Osteoblast (primary cell): ENCODE measurements around the gene TRA2B. TPM values are rescaled to one million over a fixed set of nuclear protein-coding genes. Genes with fewer than 3 reads are reported as not detected.
A peak's percentile ranks its signal among the peaks of the same experiment; 100 is the strongest.

Experiments used
- DNase-seq: peaks from one replicate; pipeline ENCODE4 v3.0.0; 2011; ENCODE audit warnings: low spot score, mixed read lengths; ENCODE audit not compliant: insufficient read length; ENCODE audit errors: missing footprints
- H2AFZ ChIP-seq: 2 replicates; pipeline ENCODE4 v1.6.0; 2011; ENCODE audit warnings: mild to moderate bottlenecking, low read length
- H3K27ac ChIP-seq: 2 replicates; pipeline ENCODE4 v1.5.1; 2011; ENCODE audit warnings: mild to moderate bottlenecking, low read depth, low read length, moderate library complexity
- H3K27me3 ChIP-seq: 2 replicates; pipeline ENCODE4 v1.6.0; 2012; ENCODE audit warnings: mild to moderate bottlenecking, control low read depth, inconsistent platforms, low read length, moderate library complexity; ENCODE audit not compliant: insufficient read depth
- H3K36me3 ChIP-seq: 2 replicates; pipeline ENCODE4 v1.5.1; 2011; ENCODE audit warnings: mild to moderate bottlenecking, low read length, control low read depth, moderate library complexity; ENCODE audit not compliant: insufficient read depth
- H3K4me1 ChIP-seq: 2 replicates; pipeline ENCODE4 v1.5.1; 2011; ENCODE audit warnings: mild to moderate bottlenecking, low read length, control low read depth, moderate library complexity; ENCODE audit not compliant: insufficient read depth
- H3K4me2 ChIP-seq: 2 replicates; pipeline ENCODE4 v1.6.0; 2011; ENCODE audit warnings: mild to moderate bottlenecking, low read length; ENCODE audit not compliant: insufficient read depth
- H3K4me3 ChIP-seq: fragments of 200-600 bp; sonication (generic); 3 replicates; pipeline ENCODE4 v1.5.1; 2012; ENCODE audit warnings: mild to moderate bottlenecking, low read length, inconsistent platforms; ENCODE audit not compliant: insufficient read depth
- H3K79me2 ChIP-seq: 2 replicates; pipeline ENCODE4 v1.6.0; 2012; ENCODE audit warnings: mild to moderate bottlenecking, low read length, control low read depth, inconsistent platforms; ENCODE audit not compliant: insufficient read depth
- H3K9me3 ChIP-seq: 2 replicates; pipeline ENCODE4 v1.5.1; 2011; ENCODE audit warnings: low read depth, low read length, control low read depth
- H4K20me1 ChIP-seq: 2 replicates; pipeline ENCODE4 v1.6.0; 2012; ENCODE audit warnings: mild to moderate bottlenecking, low read length, control low read depth; ENCODE audit not compliant: insufficient read depth
- total RNA-seq: library from RNA; depleted of rRNA; stranded (reverse); fragments of >200 nt; gene quantifications from 2 replicates; pipeline ENCODE4 v1.2.3, GENCODE V29; 2012
- TF ChIP-seq, protein P1 (sequence below): IDR thresholded peaks from 2 replicates; pipeline ENCODE4 v1.5.1; 2011; ENCODE audit warnings: mild to moderate bottlenecking, low read depth, low read length, moderate library complexity; ENCODE audit errors: extremely low read depth

The TRA2B gene
- total RNA-seq, 1 donor, result 111 TPM

DNA sequence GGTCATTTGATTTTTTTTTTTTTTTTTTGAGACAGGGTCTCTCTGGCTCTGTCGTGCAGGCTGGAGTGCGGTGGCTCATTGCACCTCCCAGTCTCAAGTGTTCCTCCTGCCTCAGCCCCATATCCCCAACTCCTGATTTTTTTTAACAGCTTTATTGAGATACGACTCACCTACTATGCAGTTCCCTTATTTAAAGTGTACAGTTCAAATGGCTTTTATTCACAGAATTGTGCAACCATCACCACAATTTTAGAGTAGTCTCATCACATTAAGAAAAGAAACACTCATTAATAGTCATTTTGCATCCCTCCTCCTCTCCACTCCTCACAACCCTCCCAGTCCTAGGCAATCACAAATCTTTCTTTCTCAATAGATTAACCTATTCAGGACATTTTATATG, 1.9 kb upstream of the TRA2B start:
- no peaks in the 10 kb centered on the region for H3K9me3 ChIP-seq
- no peak overlapping the region for H3K27ac ChIP-seq
- DNase-seq, result no peak
- H4K20me1 ChIP-seq, result peaks cover 29% of the 10 kb centered on the region
- TF ChIP-seq, protein P1, sequence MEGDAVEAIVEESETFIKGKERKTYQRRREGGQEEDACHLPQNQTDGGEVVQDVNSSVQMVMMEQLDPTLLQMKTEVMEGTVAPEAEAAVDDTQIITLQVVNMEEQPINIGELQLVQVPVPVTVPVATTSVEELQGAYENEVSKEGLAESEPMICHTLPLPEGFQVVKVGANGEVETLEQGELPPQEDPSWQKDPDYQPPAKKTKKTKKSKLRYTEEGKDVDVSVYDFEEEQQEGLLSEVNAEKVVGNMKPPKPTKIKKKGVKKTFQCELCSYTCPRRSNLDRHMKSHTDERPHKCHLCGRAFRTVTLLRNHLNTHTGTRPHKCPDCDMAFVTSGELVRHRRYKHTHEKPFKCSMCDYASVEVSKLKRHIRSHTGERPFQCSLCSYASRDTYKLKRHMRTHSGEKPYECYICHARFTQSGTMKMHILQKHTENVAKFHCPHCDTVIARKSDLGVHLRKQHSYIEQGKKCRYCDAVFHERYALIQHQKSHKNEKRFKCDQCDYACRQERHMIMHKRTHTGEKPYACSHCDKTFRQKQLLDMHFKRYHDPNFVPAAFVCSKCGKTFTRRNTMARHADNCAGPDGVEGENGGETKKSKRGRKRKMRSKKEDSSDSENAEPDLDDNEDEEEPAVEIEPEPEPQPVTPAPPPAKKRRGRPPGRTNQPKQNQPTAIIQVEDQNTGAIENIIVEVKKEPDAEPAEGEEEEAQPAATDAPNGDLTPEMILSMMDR, result no peak
- no peak overlapping the region for H3K4me2 ChIP-seq
- H3K4me3 ChIP-seq, result no peak overlapping the region
- peaks cover 17% of the 10 kb centered on the region for H3K4me1 ChIP-seq
- H2AFZ ChIP-seq, result no peak overlapping the region
- no peaks in the 10 kb centered on the region for H3K27me3 ChIP-seq
- H3K79me2 ChIP-seq, result peaks cover 31% of the 10 kb centered on the region
- H3K36me3 ChIP-seq, result no peaks in the 10 kb centered on the region

DNA sequence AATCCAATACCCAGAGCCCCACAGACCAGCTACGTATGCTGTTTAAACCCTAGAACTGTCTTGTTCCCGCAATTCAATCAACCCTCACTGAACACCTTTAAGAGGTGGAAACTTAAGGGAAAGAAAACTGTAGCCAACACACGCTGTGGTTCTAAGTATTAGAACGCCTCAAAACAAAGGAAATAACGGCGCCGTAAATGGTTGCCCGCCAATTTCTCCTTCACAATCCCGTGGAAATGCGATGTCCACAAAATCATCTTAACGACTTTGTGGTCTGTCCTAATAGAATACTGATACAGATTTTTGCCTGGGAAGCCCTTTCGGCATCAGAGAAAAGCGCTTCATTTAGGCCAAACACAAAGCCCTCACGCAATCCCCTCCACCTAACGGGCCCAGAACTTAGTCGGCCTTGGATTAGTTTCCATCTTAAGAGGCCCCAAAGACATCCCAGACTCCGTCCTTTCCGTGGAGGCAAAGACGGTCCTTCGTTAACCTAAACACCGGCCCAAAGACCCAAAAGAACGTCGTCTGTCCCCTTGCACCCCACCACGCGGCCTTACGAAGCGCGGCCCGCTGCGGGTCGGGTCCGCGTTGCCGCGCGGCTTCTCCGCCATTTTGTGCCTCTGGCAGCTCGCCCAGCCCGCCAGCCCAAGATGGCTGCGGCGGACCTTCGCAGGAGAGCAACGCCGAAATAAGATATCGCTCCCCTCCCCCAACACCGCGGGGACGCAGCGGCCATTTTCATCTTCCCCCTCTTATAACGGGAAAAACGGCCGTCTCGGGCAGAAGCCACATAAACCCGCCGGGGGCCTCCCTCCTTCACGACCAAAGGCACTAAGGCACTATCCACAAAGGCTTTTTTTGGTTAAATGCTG, 763 bp downstream of the TRA2B start:
- H3K36me3 ChIP-seq, result no peaks in the 10 kb centered on the region
- H2AFZ ChIP-seq, result peak overlapping the region; percentile 71
- H3K9me3 ChIP-seq, result no peaks in the 10 kb centered on the region
- H3K27ac ChIP-seq, result peak overlapping the region; percentile 100
- H3K79me2 ChIP-seq, result peaks cover 58% of the 10 kb centered on the region
- H3K4me2 ChIP-seq, result peak overlapping the region; percentile 90
- TF ChIP-seq, protein P1, result no peak
- DNase-seq, result peak; percentile 79
- peaks cover 37% of the 10 kb centered on the region for H3K4me1 ChIP-seq
- H3K4me3 ChIP-seq, result peak overlapping the region; percentile 96
- H3K27me3 ChIP-seq, result no peaks in the 10 kb centered on the region
- peaks cover 55% of the 10 kb centered on the region for H4K20me1 ChIP-seq

DNA sequence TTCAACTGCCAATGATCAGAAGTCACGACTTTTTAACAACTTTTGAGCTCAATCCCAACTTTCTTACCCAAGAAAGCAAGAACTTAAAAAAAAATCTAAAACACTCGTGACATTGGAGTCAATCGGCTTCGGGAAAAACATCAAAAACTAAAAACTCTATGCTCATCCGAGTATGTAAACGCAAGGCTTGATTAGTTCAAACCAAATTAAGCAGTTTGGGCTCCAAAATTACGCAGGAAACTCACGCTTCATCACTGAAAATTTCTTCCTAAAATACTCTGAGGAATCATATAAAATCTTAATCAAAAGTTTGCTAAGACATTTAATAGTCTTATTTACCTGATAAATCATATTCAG, 1.6 kb downstream of the TRA2B start:
- Histone ChIP-seq H3K36me3 (peaks cover 3% of the 10 kb centered on the region), H3K27me3 (no peaks in the 10 kb centered on the region), H3K27ac (peak overlapping the region; percentile 100), H3K79me2 (peaks cover 66% of the 10 kb centered on the region), H3K9me3 (no peaks in the 10 kb centered on the region), H2AFZ (no peak overlapping the region), H3K4me1 (peaks cover 45% of the 10 kb centered on the region), H4K20me1 (peaks cover 63% of the 10 kb centered on the region), H3K4me2 (peak overlapping the region; percentile 90), H3K4me3 (peak overlapping the region; percentile 96)
- no peak for DNase-seq
- TF ChIP-seq, protein P1, result no peak

DNA sequence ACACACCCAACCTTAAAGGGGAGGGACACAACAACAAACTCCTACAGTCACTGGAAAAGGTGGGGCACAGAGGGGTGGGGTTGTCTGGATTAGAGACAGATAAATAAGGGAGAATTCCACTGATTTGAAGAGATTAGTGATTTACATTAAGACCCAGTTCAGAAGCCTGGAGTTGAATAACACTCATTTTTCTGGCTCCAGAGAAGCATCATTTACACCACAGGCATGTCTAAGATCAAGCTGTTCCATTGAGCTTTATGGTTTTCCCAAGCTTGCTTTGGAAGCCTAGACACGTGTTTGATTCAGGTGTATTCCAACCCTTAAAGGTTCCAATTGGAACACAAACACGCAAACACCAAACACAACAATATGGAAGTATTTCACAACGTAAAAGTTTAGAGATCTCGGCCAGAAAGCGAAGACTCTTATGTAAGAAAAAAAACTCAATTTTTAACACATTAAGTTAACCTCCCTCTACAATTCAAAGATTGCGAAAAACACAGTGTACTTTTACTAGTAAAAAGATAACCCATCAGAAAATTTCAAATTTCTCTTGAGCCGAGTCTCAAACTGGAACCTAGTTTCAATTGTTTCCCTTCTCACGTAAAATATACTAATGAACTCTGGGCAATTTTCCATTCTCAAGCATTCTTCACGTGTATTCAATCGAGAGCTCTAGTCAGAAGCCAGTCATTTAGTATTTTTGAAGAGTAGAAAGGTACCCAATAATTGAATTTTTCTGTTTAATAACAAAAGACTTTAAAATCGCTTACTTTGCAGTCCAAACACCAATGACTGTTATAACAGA, 2.1 kb downstream of the TRA2B start:
- Histone ChIP-seq H3K79me2 (peaks cover 72% of the 10 kb centered on the region), H3K4me1 (peaks cover 51% of the 10 kb centered on the region), H3K27ac (peak overlapping the region; percentile 100), H2AFZ (no peak overlapping the region), H4K20me1 (peaks cover 69% of the 10 kb centered on the region), H3K27me3 (no peaks in the 10 kb centered on the region), H3K9me3 (no peaks in the 10 kb centered on the region), H3K36me3 (peaks cover 9% of the 10 kb centered on the region), H3K4me3 (peak overlapping the region; percentile 96), H3K4me2 (peak overlapping the region; percentile 90)
- DNase-seq, result no peak
- TF ChIP-seq, protein P1, result no peak
